B cell (primary cell): Measurements from ENCODE around the gene KLHL17. TPM values are rescaled to one million over a fixed set of nuclear protein-coding genes. Genes with fewer than 3 reads are reported as not detected.

Experiments
- ATAC-seq: fragments of 200-7000 bp; cut with Tn5 transposase; one replicate; pipeline ENCODE4 v1.10.0; 2021; ENCODE audit warnings: low read depth, mild to moderate bottlenecking, moderate number of reproducible peaks, moderate library complexity
- CTCF ChIA-PET: fragments of 350-600 bp; sonication (Branson Sonifier 250); formaldehyde crosslinking; loops from one replicate; lab custom pipeline; 2021; ENCODE audit warnings: antibody characterized with exemption, inconsistent platforms; lab: Charles Lee
- POLR2A ChIA-PET: fragments of 350-600 bp; sonication (Branson Sonifier 250); formaldehyde crosslinking; loops from one replicate; lab custom pipeline; 2021; ENCODE audit warnings: antibody characterized with exemption; lab: Charles Lee
- DNase-seq: peaks from one replicate; pipeline ENCODE4 v3.0.0; 2013
- H2AFZ ChIP-seq: 2 replicates; pipeline ENCODE4 v1.6.1; 2012; ENCODE audit warnings: mild to moderate bottlenecking, low read depth, low read length; ENCODE audit not compliant: insufficient read depth, poor library complexity, severe bottlenecking
- H3K27ac ChIP-seq, 2 donors: 1 replicate in 1 of 2; 2 replicates in 1 of 2; pipeline ENCODE4 v1.5.1; 2012 to 2013; ENCODE audit warnings: low read length in 2 of 2, mild to moderate bottlenecking in 2 of 2, moderate library complexity in 1 of 2
- H3K27me3 ChIP-seq, 4 experiments: fragments of 200-600 bp in 1 of 4; sonication (generic) in 1 of 4; replicated peaks in 1 of 4; 1 replicate in 2 of 4; 2 replicates in 2 of 4; pipeline versions ENCODE4 v1.6.1 to v1.7.0; 2013 to 2016; ENCODE audit warnings: low read length in 3 of 4, mild to moderate bottlenecking in 2 of 4, mixed read lengths in 1 of 4, moderate library complexity in 1 of 4; ENCODE audit not compliant: insufficient read depth in 4 of 4, control insufficient read depth in 3 of 4; ENCODE audit errors: control extremely low read depth in 1 of 4
- H3K36me3 ChIP-seq, 2 experiments: replicated peaks in 1 of 2; 1 replicate in 1 of 2; 2 replicates in 1 of 2; pipeline versions ENCODE4 v1.6.1 to v1.7.1; 2013; ENCODE audit warnings: low read length in 1 of 2; ENCODE audit not compliant: insufficient read depth in 2 of 2, control insufficient read depth in 1 of 2; ENCODE audit errors: control extremely low read depth in 1 of 2, extremely low read depth in 1 of 2
- H3K4me1 ChIP-seq, 2 donors: fragments of 200-600 bp in 1 of 2; sonication (generic) in 1 of 2; 1 replicate in 1 of 2; 2 replicates in 1 of 2; pipeline versions ENCODE4 v1.5.1 to v1.6.1; 2013 to 2017; ENCODE audit warnings: low read length in 2 of 2; ENCODE audit not compliant: control insufficient read depth in 2 of 2, insufficient read depth in 2 of 2
- H3K4me2 ChIP-seq: replicated peaks from 2 replicates; pipeline ENCODE3; 2012; ENCODE audit warnings: mild to moderate bottlenecking, low read depth, low read length; ENCODE audit not compliant: poor library complexity, severe bottlenecking
- H3K4me3 ChIP-seq, 5 experiments: fragments of 200-600 bp in 1 of 5; sonication (generic) in 1 of 5; 1 replicate in 3 of 5; 2 replicates in 2 of 5; pipeline versions ENCODE4 v1.5.1 to v1.7.0; 2011 to 2016; ENCODE audit warnings: low read length in 4 of 5, mild to moderate bottlenecking in 4 of 5, low read depth in 2 of 5, control low read depth in 1 of 5, moderate library complexity in 1 of 5; ENCODE audit not compliant: insufficient read depth in 1 of 5; ENCODE audit errors: control extremely low read depth in 1 of 5, extremely low read depth in 1 of 5
- H3K79me2 ChIP-seq: fragments of 200-600 bp; sonication (generic); one replicate; pipeline ENCODE4 v1.6.0; 2016; ENCODE audit warnings: low read length; ENCODE audit not compliant: control insufficient read depth, insufficient read depth
- H3K9ac ChIP-seq: fragments of 200-600 bp; sonication (generic); 2 replicates; pipeline ENCODE4 v1.6.1; 2017; ENCODE audit warnings: mild to moderate bottlenecking, low read length, moderate library complexity
- H3K9me3 ChIP-seq, 3 donors: one replicate each; pipeline versions ENCODE4 v1.6.1 to v1.7.1; 2013; ENCODE audit warnings: low read length in 2 of 3; ENCODE audit not compliant: control insufficient read depth in 2 of 3, insufficient read depth in 1 of 3; ENCODE audit errors: control extremely low read depth in 1 of 3
- H4K20me1 ChIP-seq: 2 replicates; pipeline ENCODE4 v1.6.0; 2012; ENCODE audit warnings: mild to moderate bottlenecking, low read length; ENCODE audit not compliant: insufficient read depth, control insufficient read depth, poor library complexity, severe bottlenecking
- H3K27ac Mint-ChIP-seq: one replicate; pipeline ENCODE4 v1.8.0; 2021; ENCODE audit warnings: mixed read lengths
- H3K27me3 Mint-ChIP-seq: one replicate; pipeline ENCODE4 v1.8.0; 2021; ENCODE audit warnings: mixed read lengths
- H3K4me1 Mint-ChIP-seq: one replicate; pipeline ENCODE4 v1.8.0; 2021; ENCODE audit warnings: mixed read lengths
- H3K4me3 Mint-ChIP-seq: one replicate; pipeline ENCODE4 v1.8.0; 2021; ENCODE audit warnings: mixed read lengths
- H3K9me3 Mint-ChIP-seq: one replicate; pipeline ENCODE4 v1.8.0; 2022; ENCODE audit warnings: mixed read lengths; ENCODE audit not compliant: insufficient read depth
- EZH2 ChIP-seq: IDR thresholded peaks from 2 replicates; pipeline ENCODE4 v1.6.1; 2012; ENCODE audit warnings: borderline replicate concordance, low read depth, mild to moderate bottlenecking, moderate library complexity, low read length; ENCODE audit not compliant: insufficient read depth, poor library complexity, severe bottlenecking
- WGBS: methylation state at CpG from one replicate; pipeline ENCODE4 v1.1.5; 2013; ENCODE audit warnings: missing lambda C conversion rate; ENCODE audit not compliant: insufficient coverage; 5-methylcytosine and 5-hydroxymethylcytosine counted together
- intact Hi-C: fragments of 100-400 bp; cut with micrococcal nuclease; formaldehyde crosslinking; loops from one replicate; pipeline ENCODE4 v1.10.0; 2022
- polyA plus RNA-seq: library from polyadenylated mRNA; depleted of rRNA; stranded (reverse); fragments of >200 nt; gene quantifications from 2 replicates; pipeline ENCODE4 v1.2.3, GENCODE V29; 2012
- total RNA-seq, 2 donors: library from RNA; stranded (reverse); fragments of 120-200 nt in 1 of 2; gene quantifications; 1 replicate in 1 of 2; 2 replicates in 1 of 2; pipeline versions ENCODE4 v1.2.3 to v1.2.4, GENCODE V29; 2013 to 2022
- TF ChIP-seq, protein P1 (sequence below): fragments of 200-600 bp; IDR thresholded peaks from one replicate; pipeline ENCODE4 v1.8.0; 2022; ENCODE audit warnings: antibody characterized with exemption, mild to moderate bottlenecking

KLHL17 gene
- total and polyA plus RNA-seq, 2 donors (not counting 1 experiment from before 2014, with no cell fraction given), result 30.1 to 57.5 TPM

DNA sequence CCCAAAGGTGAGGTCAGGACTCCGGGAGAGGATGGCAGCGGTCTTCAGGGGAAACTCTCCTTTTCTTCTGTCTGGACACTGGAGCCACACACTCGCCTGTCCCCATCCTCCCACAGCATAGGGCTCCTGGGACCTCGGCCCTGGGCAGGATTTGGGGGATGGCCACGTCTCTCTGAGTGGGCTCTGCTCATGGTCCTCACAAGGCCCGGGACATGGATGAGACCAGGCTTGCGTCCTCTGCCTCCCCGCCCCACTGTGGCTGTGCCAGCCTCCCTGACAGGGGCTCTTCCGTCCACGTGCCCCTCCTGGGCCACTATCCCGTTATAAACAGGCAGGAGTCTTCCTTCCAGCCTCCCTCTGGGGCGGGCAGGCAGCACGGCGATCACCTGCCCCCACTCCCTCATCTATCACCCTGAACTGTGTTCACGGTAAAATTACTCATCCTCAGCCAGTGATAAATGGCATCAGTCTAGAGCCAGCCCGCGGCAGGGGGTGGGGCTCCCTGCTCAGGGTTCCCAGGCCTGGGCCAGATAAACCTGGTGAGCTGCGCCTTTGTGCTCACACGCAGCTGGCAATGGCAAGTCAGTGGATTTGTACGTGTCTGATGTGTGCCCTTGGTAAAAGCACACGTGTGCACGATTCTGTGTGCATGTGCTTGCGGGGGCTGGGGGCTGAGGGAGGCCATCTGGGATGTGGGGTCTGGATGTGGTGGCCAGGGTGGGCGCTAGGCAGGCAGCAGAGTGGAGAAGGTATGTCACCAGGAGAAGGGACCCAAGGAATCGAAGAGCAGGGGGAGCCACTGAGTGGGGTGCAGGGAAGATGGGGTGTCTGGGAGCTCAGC, 49.3 kb upstream of the KLHL17 start:
- Histone ChIP-seq H3K4me1 (peaks cover 9 to 13% of the 10 kb centered on the region in 2 donors), H3K36me3 (no peaks in the 10 kb centered on the region), H2AFZ (no peak overlapping the region), H3K27ac (no peak overlapping the region), H3K27me3 (peaks cover 0 to 32% (median 8%) of the 10 kb centered on the region in 4 experiments), H3K4me3 (no peak overlapping the region), H4K20me1 (no peaks in the 10 kb centered on the region), H3K79me2 (no peaks in the 10 kb centered on the region), H3K4me2 (no peak overlapping the region), H3K9ac (no peak overlapping the region), H3K9me3 (peaks cover 0 to 5% (median 0%) of the 10 kb centered on the region in 3 donors)
- peaks cover 10% of the 10 kb centered on the region for H3K4me1 Mint-ChIP-seq
- CTCF ChIA-PET, result no interaction called here
- no peak overlapping the region for H3K27ac Mint-ChIP-seq
- POLR2A ChIA-PET, result no interaction called here
- no peak overlapping the region for H3K4me3 Mint-ChIP-seq
- 89% methylated on average over 24 of the region's 25 CpGs for WGBS
- ATAC-seq, result no peak
- TF ChIP-seq EZH2, result no peak
- TF ChIP-seq, protein P1, sequence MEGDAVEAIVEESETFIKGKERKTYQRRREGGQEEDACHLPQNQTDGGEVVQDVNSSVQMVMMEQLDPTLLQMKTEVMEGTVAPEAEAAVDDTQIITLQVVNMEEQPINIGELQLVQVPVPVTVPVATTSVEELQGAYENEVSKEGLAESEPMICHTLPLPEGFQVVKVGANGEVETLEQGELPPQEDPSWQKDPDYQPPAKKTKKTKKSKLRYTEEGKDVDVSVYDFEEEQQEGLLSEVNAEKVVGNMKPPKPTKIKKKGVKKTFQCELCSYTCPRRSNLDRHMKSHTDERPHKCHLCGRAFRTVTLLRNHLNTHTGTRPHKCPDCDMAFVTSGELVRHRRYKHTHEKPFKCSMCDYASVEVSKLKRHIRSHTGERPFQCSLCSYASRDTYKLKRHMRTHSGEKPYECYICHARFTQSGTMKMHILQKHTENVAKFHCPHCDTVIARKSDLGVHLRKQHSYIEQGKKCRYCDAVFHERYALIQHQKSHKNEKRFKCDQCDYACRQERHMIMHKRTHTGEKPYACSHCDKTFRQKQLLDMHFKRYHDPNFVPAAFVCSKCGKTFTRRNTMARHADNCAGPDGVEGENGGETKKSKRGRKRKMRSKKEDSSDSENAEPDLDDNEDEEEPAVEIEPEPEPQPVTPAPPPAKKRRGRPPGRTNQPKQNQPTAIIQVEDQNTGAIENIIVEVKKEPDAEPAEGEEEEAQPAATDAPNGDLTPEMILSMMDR, result no peak
- no peaks in the 10 kb centered on the region for H3K9me3 Mint-ChIP-seq
- no peak for DNase-seq
- peaks cover 32% of the 10 kb centered on the region for H3K27me3 Mint-ChIP-seq
- intact Hi-C loops, result no loop called here
